Body of pancreas (tissue), 4 donors: Measurements from ENCODE around the gene SLX9.

Experiments used
- CTCF ChIP-seq, 7 experiments: fragments of 450-650 bp in 4 of 7; fragments of 200-600 bp in 3 of 7; sonication (generic) in 3 of 7; IDR thresholded peaks; one replicate each; pipeline ENCODE4 v1.5.1; 2016 to 2019; ENCODE audit warnings: antibody characterized with exemption in 7 of 7
- POLR2A ChIP-seq, 3 donors: fragments of 450-650 bp; IDR thresholded peaks; one replicate each; pipeline ENCODE4 v1.6.1; 2016; ENCODE audit warnings: antibody characterized with exemption in 3 of 3, mild to moderate bottlenecking in 2 of 3

DNA sequence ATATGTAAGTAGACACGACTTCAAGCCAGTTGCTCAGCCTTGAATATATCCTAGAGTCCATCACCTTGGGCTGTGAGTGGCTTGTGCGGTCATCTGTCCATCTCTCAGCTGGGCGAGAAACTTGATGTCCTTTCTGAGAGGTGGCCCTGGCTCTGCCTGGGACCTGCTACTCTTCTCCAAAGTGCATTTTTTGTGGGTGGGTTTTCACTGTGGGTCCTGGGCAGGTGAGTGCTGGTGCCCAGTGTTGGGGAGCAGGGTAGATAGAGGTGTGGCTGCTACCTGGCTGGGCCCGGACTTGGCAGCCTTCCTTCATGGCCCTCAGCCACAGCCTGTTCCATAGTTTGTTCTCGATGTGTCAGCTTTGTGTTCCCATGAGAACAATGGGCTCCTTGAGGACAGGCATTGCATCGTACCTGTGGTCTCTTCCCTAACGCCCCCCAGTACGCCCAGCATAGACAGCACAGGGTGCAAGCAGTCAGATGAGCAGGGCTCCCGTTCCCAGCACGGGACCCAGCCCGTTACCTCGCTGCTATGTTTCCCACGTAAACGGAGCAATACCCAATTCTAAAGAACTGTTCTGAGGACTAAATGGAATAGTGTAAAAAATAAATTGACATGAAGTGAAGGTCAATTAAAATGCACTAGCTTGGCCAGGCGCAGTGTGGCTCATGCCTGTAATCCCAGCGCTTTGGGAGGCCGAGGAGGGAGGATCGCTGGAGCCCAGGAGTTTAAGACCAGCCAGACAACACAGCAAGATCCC is 877 bp upstream of the SLX9 start:
- TF ChIP-seq POLR2A (IDR thresholded peaks at IDR 0.05) (no peak), CTCF (IDR thresholded peaks at IDR 0.05) (no peak)
